ENCODE results near the gene CNOT6L. TPM values are rescaled to one million over a fixed set of nuclear protein-coding genes. Genes with fewer than 3 reads are reported as not detected.

CNOT6L gene
- total and polyA plus RNA-seq, 2 of the 13 experiments (the other 11 are each of a cell fraction or from before 2014, with no cell fraction given): 7.9 to 13.5 TPM

DNA sequence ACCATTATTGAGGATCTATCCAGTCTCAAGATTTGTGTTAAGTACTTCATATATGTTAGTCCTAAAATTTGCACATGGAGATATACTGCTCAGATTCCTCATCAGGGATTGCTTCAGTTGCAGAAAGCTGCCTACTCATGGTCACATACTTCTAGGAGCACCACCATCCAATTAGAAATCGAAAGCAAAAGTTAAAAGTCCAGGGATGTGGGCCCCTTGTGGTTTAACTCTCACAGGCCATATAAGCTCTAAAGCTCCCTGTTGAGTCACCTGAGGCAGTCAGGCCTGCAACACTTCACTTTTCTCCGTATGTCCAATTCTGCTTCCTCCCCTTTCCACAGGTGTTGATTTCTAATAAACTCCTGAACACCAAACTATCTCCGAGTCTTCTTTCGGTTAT, 84.2 kb downstream of the CNOT6L start (continued):
- TF ChIP-seq, protein P1, sequence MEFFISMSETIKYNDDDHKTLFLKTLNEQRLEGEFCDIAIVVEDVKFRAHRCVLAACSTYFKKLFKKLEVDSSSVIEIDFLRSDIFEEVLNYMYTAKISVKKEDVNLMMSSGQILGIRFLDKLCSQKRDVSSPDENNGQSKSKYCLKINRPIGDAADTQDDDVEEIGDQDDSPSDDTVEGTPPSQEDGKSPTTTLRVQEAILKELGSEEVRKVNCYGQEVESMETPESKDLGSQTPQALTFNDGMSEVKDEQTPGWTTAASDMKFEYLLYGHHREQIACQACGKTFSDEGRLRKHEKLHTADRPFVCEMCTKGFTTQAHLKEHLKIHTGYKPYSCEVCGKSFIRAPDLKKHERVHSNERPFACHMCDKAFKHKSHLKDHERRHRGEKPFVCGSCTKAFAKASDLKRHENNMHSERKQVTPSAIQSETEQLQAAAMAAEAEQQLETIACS (CRISPR knock-in tag; IDR thresholded peaks at IDR 0.05): no peak
- TF ChIP-seq SAFB2 (CRISPR knock-in tag; IDR thresholded peaks at IDR 0.05; ENCODE audit: borderline replicate concordance, low read depth): no peak
- TF ChIP-seq ZNF335 (CRISPR knock-in tag; IDR thresholded peaks at IDR 0.05): no peak
- TF ChIP-seq, protein P2, sequence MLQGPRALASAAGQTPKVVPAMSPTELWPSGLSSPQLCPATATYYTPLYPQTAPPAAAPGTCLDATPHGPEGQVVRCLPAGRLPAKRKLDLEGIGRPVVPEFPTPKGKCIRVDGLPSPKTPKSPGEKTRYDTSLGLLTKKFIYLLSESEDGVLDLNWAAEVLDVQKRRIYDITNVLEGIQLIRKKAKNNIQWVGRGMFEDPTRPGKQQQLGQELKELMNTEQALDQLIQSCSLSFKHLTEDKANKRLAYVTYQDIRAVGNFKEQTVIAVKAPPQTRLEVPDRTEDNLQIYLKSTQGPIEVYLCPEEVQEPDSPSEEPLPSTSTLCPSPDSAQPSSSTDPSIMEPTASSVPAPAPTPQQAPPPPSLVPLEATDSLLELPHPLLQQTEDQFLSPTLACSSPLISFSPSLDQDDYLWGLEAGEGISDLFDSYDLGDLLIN (CRISPR knock-in tag; IDR thresholded peaks at IDR 0.05; ENCODE audit: borderline replicate concordance): no peak
- peak; percentile 38; the same call in 1 of the 2 replicates for TF ChIP-seq HNF4A (CRISPR knock-in tag; IDR thresholded peaks at IDR 0.05)
- no peak for TF ChIP-seq ZNF510 (CRISPR knock-in tag; IDR thresholded peaks at IDR 0.05; ENCODE audit: low read depth)
- TF ChIP-seq ZNF263 (CRISPR knock-in tag; IDR thresholded peaks at IDR 0.05): no peak; the same call in 1 of the 2 replicates
- peak; percentile 48; the same call in 1 of the 2 replicates for TF ChIP-seq ZNF644 (CRISPR knock-in tag; IDR thresholded peaks at IDR 0.05; ENCODE audit: low read depth)
- TF ChIP-seq, protein P3, sequence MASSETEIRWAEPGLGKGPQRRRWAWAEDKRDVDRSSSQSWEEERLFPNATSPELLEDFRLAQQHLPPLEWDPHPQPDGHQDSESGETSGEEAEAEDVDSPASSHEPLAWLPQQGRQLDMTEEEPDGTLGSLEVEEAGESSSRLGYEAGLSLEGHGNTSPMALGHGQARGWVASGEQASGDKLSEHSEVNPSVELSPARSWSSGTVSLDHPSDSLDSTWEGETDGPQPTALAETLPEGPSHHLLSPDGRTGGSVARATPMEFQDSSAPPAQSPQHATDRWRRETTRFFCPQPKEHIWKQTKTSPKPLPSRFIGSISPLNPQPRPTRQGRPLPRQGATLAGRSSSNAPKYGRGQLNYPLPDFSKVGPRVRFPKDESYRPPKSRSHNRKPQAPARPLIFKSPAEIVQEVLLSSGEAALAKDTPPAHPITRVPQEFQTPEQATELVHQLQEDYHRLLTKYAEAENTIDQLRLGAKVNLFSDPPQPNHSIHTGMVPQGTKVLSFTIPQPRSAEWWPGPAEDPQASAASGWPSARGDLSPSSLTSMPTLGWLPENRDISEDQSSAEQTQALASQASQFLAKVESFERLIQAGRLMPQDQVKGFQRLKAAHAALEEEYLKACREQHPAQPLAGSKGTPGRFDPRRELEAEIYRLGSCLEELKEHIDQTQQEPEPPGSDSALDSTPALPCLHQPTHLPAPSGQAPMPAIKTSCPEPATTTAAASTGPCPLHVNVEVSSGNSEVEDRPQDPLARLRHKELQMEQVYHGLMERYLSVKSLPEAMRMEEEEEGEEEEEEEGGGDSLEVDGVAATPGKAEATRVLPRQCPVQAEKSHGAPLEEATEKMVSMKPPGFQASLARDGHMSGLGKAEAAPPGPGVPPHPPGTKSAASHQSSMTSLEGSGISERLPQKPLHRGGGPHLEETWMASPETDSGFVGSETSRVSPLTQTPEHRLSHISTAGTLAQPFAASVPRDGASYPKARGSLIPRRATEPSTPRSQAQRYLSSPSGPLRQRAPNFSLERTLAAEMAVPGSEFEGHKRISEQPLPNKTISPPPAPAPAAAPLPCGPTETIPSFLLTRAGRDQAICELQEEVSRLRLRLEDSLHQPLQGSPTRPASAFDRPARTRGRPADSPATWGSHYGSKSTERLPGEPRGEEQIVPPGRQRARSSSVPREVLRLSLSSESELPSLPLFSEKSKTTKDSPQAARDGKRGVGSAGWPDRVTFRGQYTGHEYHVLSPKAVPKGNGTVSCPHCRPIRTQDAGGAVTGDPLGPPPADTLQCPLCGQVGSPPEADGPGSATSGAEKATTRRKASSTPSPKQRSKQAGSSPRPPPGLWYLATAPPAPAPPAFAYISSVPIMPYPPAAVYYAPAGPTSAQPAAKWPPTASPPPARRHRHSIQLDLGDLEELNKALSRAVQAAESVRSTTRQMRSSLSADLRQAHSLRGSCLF (CRISPR knock-in tag; IDR thresholded peaks at IDR 0.05; ENCODE audit: borderline replicate concordance): no peak
- TF ChIP-seq ETV6 (CRISPR knock-in tag; conservative IDR thresholded peaks at IDR 0.05): no peak
- TF ChIP-seq MAZ (IDR thresholded peaks at IDR 0.05; ENCODE audit: borderline replicate concordance, low read depth, low read length): no peak
- TF ChIP-seq MAZ (CRISPR knock-in tag; IDR thresholded peaks at IDR 0.05; ENCODE audit: low read depth): no peak
- no peak for TF ChIP-seq MAFF (IDR thresholded peaks at IDR 0.05; ENCODE audit: low read depth, low read length)
- no peak for TF ChIP-seq SNAPC2 (CRISPR knock-in tag; IDR thresholded peaks at IDR 0.05)
- TF ChIP-seq IRF2 (CRISPR knock-in tag; IDR thresholded peaks at IDR 0.05): peak; percentile 98
- TF ChIP-seq SIN3A (IDR thresholded peaks at IDR 0.05; ENCODE audit: borderline replicate concordance, low read depth, low read length): no peak
- TF ChIP-seq ZNF138 (CRISPR knock-in tag; IDR thresholded peaks at IDR 0.05; ENCODE audit: low read depth): no peak
- no peak for TF ChIP-seq IKZF4 (CRISPR knock-in tag; IDR thresholded peaks at IDR 0.05; ENCODE audit: borderline replicate concordance, low read depth, not compliant biosample characterization)
- TF ChIP-seq, protein P4, sequence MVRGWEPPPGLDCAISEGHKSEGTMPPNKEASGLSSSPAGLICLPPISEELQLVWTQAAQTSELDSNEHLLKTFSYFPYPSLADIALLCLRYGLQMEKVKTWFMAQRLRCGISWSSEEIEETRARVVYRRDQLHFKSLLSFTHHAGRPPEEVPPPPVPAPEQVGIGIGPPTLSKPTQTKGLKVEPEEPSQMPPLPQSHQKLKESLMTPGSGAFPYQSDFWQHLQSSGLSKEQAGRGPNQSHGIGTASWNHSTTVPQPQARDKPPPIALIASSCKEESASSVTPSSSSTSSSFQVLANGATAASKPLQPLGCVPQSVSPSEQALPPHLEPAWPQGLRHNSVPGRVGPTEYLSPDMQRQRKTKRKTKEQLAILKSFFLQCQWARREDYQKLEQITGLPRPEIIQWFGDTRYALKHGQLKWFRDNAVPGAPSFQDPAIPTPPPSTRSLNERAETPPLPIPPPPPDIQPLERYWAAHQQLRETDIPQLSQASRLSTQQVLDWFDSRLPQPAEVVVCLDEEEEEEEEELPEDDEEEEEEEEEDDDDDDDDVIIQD (CRISPR knock-in tag; IDR thresholded peaks at IDR 0.05; ENCODE audit: low read depth): no peak
- TF ChIP-seq, protein P5, sequence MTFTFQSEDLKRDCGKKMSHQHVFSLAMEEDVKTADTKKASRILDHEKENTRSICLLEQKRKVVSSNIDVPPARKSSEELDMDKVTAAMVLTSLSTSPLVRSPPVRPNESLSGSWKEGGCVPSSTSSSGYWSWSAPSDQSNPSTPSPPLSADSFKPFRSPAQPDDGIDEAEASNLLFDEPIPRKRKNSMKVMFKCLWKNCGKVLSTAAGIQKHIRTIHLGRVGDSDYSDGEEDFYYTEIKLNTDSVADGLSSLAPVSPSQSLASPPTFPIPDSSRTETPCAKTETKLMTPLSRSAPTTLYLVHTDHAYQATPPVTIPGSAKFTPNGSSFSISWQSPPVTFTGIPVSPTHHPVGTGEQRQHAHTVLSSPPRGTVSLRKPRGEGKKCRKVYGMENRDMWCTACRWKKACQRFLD (CRISPR knock-in tag; IDR thresholded peaks at IDR 0.05; ENCODE audit: borderline replicate concordance): no peak
- no peak for TF ChIP-seq ZNF547 (CRISPR knock-in tag; IDR thresholded peaks at IDR 0.05)
- TF ChIP-seq PHF20 (CRISPR knock-in tag; IDR thresholded peaks at IDR 0.05): no peak
